HepG2 (cell line): ENCODE results near the gene PRDM10. TPM values are rescaled to one million over a fixed set of nuclear protein-coding genes. Genes with fewer than 3 reads are reported as not detected.

Experiments used
- ATAC-seq: fragments of 200-7000 bp; cut with Tn5 transposase; 3 replicates; pipeline ENCODE4 v1.9.1; 2020; ENCODE audit warnings: mild to moderate bottlenecking, moderate library complexity
- BruUV-seq: library from RNA; stranded (reverse); fragments of 400-500 nt; replicated peaks from 2 replicates; lab custom pipeline; 2021; lab: Mats Ljungman, UMichigan
- CTCF ChIA-PET: fragments of 300-600 bp; formaldehyde crosslinking; extraction: SDS; loops from one replicate; lab custom pipeline; 2021; ENCODE audit warnings: low total read pairs, inconsistent platforms, low intra/inter-chr PET ratio; lab: Yijun Ruan, JAX
- POLR2A ChIA-PET: fragments of 350-600 bp; sonication (Branson Sonifier 250); formaldehyde crosslinking; loops from one replicate; lab custom pipeline; 2020; ENCODE audit warnings: antibody characterized with exemption, inconsistent platforms; lab: Yijun Ruan, JAX
- DNase-seq: peaks from one replicate; pipeline ENCODE4 v3.0.0-alpha.2; 2015; ENCODE audit warnings: low spot score
- FAIRE-seq: peaks from 3 replicates; lab custom pipeline; 2011; peaks lifted over from hg19 to GRCh38; lab: Jason Lieb, UNC
- H2AFZ ChIP-seq: one replicate; pipeline ENCODE4 v1.6.1; 2011; ENCODE audit warnings: low read length, inconsistent platforms
- H3K27ac ChIP-seq: fragments of 300-600 bp; 3 replicates; pipeline ENCODE4 v1.8.0; 2011; ENCODE audit warnings: mixed run types, mild to moderate bottlenecking, mixed read lengths, low read length, inconsistent platforms; ENCODE audit not compliant: insufficient read depth; ENCODE audit errors: extremely low read length
- H3K27me3 ChIP-seq, 2 experiments: fragments of 200-600 bp in 1 of 2; 2 replicates in 1 of 2; 3 replicates in 1 of 2; pipeline versions ENCODE4 v1.6.0 to v1.8.0; 2011; ENCODE audit warnings: low read length in 2 of 2, mild to moderate bottlenecking in 2 of 2, moderate library complexity in 2 of 2, inconsistent platforms in 1 of 2; ENCODE audit not compliant: insufficient read depth in 2 of 2, control insufficient read depth in 1 of 2
- H3K36me3 ChIP-seq, 2 experiments: fragments of 200-600 bp in 1 of 2; replicated peaks in 1 of 2; 2 replicates in 1 of 2; 3 replicates in 1 of 2; pipeline versions ENCODE4 v1.5.1 to v1.8.0; 2011; ENCODE audit warnings: low read length in 2 of 2, inconsistent platforms in 1 of 2; ENCODE audit not compliant: insufficient read depth in 2 of 2, control insufficient read depth in 1 of 2
- H3K4me1 ChIP-seq: 2 replicates; pipeline ENCODE4 v1.5.1; 2012; ENCODE audit warnings: low read length, inconsistent platforms; ENCODE audit not compliant: insufficient read depth
- H3K4me2 ChIP-seq: 2 replicates; pipeline ENCODE4 v1.6.0; 2011; ENCODE audit warnings: low read depth, low read length, inconsistent platforms
- H3K4me3 ChIP-seq, 3 experiments: fragments of 200-600 bp in 1 of 3; sonication (generic), shearing (Covaris generic) in 1 of 3; replicated peaks in 1 of 3; 2 replicates each; pipeline ENCODE4 v1.5.1; 2011 to 2016; ENCODE audit warnings: low read length in 3 of 3, inconsistent platforms in 2 of 3, low read depth in 2 of 3, mild to moderate bottlenecking in 2 of 3, control low read depth in 1 of 3, mixed read lengths in 1 of 3; ENCODE audit not compliant: insufficient read depth in 1 of 3
- H3K79me2 ChIP-seq: one replicate; pipeline ENCODE4 v1.6.1; 2011; ENCODE audit warnings: low read length, inconsistent platforms; ENCODE audit not compliant: insufficient read depth
- H3K9ac ChIP-seq: 2 replicates; pipeline ENCODE4 v1.6.0; 2011; ENCODE audit warnings: mild to moderate bottlenecking, low read depth, low read length, inconsistent platforms; ENCODE audit not compliant: insufficient read depth
- H3K9me3 ChIP-seq: 2 replicates; pipeline ENCODE4 v1.5.1; 2012; ENCODE audit warnings: mild to moderate bottlenecking, low read length
- H4K20me1 ChIP-seq: 2 replicates; pipeline ENCODE4 v1.6.0; 2011; ENCODE audit warnings: inconsistent platforms, mild to moderate bottlenecking, low read length, moderate library complexity; ENCODE audit not compliant: insufficient read depth
- POLR2AphosphoS5 ChIP-seq: IDR thresholded peaks from 2 replicates; pipeline ENCODE4 v1.6.1; 2012; ENCODE audit warnings: low read depth, low read length
- RBFOX2 ChIP-seq: fragments of 200-400 bp; formaldehyde crosslinking; IDR thresholded peaks from 2 replicates; pipeline ENCODE4 v1.6.1; 2017; ENCODE audit warnings: low read depth, mild to moderate bottlenecking, low read length
- TBX2 ChIP-seq: sonication (generic); formaldehyde crosslinking; IDR thresholded peaks from 2 replicates; pipeline ENCODE4 v1.5.0; 2020; ENCODE audit warnings: missing genetic modification reagents, mild to moderate bottlenecking, borderline replicate concordance
- ZC3H4 ChIP-seq: sonication (generic); formaldehyde crosslinking; IDR thresholded peaks from 2 replicates; pipeline ENCODE4 v1.4.0; 2020; ENCODE audit warnings: missing genetic modification reagents, borderline replicate concordance
- ZFX ChIP-seq: sonication (generic); formaldehyde crosslinking; IDR thresholded peaks from 2 replicates; pipeline ENCODE4 v1.4.0; 2020; ENCODE audit warnings: mild to moderate bottlenecking, low read depth, missing genetic modification reagents, moderate library complexity
- ZNF292 ChIP-seq: sonication (generic); formaldehyde crosslinking; IDR thresholded peaks from 2 replicates; pipeline ENCODE4 v1.8.1; 2022; ENCODE audit warnings: mild to moderate bottlenecking, low read depth, missing genetic modification reagents, borderline replicate concordance
- ZNF749 ChIP-seq: sonication (generic); formaldehyde crosslinking; IDR thresholded peaks from 2 replicates; pipeline ENCODE4 v1.8.0; 2022; ENCODE audit warnings: mild to moderate bottlenecking, missing genetic modification reagents, moderate library complexity, borderline replicate concordance
- ZSCAN25 ChIP-seq: sonication (generic); formaldehyde crosslinking; IDR thresholded peaks from 2 replicates; pipeline ENCODE4 v1.8.0; 2022; ENCODE audit warnings: mild to moderate bottlenecking, missing genetic modification reagents
- in situ Hi-C: cut with HindIII; loops from 2 replicates; pipeline ENCODE4 v1.10.0; 2017; ENCODE audit warnings: low pct_unique_long_range_greater_than_20kb; ENCODE audit not compliant: extremely low pct_ligation_motif_present
- intact Hi-C: fragments of 100-400 bp; cut with micrococcal nuclease; formaldehyde crosslinking; loops from one replicate; pipeline ENCODE4 v1.10.0; 2022; ENCODE audit not compliant: unreplicated experiment
- polyA plus RNA-seq, 8 experiments: library from polyadenylated mRNA; depleted of rRNA in 3 of 8; stranded (reverse) in 7 of 8; unstranded in 1 of 8; fragments of >200 nt; fragmentation: Illumina TruSeq in 4 of 8; extraction: Trizol in 4 of 8; gene quantifications; 2 replicates each; pipeline versions ENCODE4 v1.2.1 to v1.2.3, GENCODE V29; 2011 to 2016; ENCODE audit warnings: low read depth in 4 of 8, missing spikeins in 1 of 8, mixed read lengths in 1 of 8; ENCODE audit not compliant: insufficient read depth in 1 of 8
- total RNA-seq, 5 experiments: library from RNA; depleted of rRNA; stranded (reverse); fragments of >200 nt; fragmentation: Illumina TruSeq; extraction: Trizol; gene quantifications; 2 replicates each; pipeline ENCODE4 v1.2.3, GENCODE V29; 2016; ENCODE audit warnings: low read depth in 1 of 5
- TF ChIP-seq, protein P1 (sequence below): IDR thresholded peaks from 2 replicates; pipeline ENCODE4 v1.6.1; 2012; ENCODE audit warnings: inconsistent platforms
- TF ChIP-seq, protein P2 (sequence below): sonication (generic); formaldehyde crosslinking; IDR thresholded peaks from 2 replicates; pipeline ENCODE4 v1.4.0; 2020; ENCODE audit warnings: missing genetic modification reagents, borderline replicate concordance
- TF ChIP-seq, protein P3 (sequence below): sonication (generic); formaldehyde crosslinking; IDR thresholded peaks from 2 replicates; pipeline ENCODE4 v1.4.0; 2020; ENCODE audit warnings: mild to moderate bottlenecking, missing genetic modification reagents
- TF ChIP-seq, protein P4 (sequence below): sonication (generic); formaldehyde crosslinking; IDR thresholded peaks from 2 replicates; pipeline ENCODE4 v1.4.0; 2020; ENCODE audit warnings: missing genetic modification reagents, mild to moderate bottlenecking, borderline replicate concordance

The PRDM10 gene
- total and polyA plus RNA-seq, 2 of the 13 experiments (the other 11 are each of a cell fraction or from before 2014, with no cell fraction given): 5.7 to 5.8 TPM

DNA sequence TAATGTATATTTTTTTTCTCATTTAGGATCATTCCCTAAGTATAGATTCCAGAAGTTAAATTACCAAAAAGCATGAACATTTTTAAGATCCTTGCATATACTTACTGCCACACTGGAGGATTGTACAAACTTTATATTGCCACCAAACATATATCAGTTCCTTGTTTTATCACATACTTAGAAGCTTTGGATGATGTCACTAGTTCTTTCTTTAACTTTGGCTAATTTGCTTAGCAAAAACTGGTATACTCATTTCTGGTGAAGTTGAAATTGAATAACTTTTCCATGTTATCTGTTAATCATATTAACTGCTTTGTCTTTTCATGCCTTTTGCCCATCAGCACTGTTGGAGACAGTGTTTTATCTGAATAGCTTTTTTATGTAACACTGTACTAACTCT is 31.6 kb upstream of the PRDM10 start:
- Histone ChIP-seq H3K36me3 (no peaks in the 10 kb centered on the region), H3K9me3 (no peaks in the 10 kb centered on the region), H2AFZ (no peak overlapping the region), H3K4me2 (no peak overlapping the region), H3K27ac (no peak overlapping the region), H3K4me1 (peaks cover 53% of the 10 kb centered on the region), H3K4me3 (no peak overlapping the region), H3K27me3 (no peaks in the 10 kb centered on the region), H4K20me1 (no peaks in the 10 kb centered on the region), H3K9ac (no peak overlapping the region), H3K79me2 (no peaks in the 10 kb centered on the region)
- ATAC-seq: no peak
- FAIRE-seq: no peak
- POLR2A ChIA-PET: interaction anchor here (0.7 to 1.4 kb wide), 2 partner anchors 29 to 31 kb away, joined by 3 to 4 read pairs; no protein-coding TSS in a partner anchor
- CTCF ChIA-PET: no interaction called here
- intact Hi-C loops (no loop called here), in situ Hi-C loops (no loop called here)
- TF ChIP-seq ZNF749 (CRISPR knock-in tag) (no peak), POLR2AphosphoS5 (no peak), ZFX (CRISPR knock-in tag) (no peak), ZNF292 (CRISPR knock-in tag) (no peak), ZSCAN25 (CRISPR knock-in tag) (no peak), ZC3H4 (CRISPR knock-in tag) (no peak), RBFOX2 (no peak), TBX2 (no peak)
- TF ChIP-seq, protein P1, sequence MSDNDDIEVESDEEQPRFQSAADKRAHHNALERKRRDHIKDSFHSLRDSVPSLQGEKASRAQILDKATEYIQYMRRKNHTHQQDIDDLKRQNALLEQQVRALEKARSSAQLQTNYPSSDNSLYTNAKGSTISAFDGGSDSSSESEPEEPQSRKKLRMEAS: no peak
- TF ChIP-seq, protein P2, sequence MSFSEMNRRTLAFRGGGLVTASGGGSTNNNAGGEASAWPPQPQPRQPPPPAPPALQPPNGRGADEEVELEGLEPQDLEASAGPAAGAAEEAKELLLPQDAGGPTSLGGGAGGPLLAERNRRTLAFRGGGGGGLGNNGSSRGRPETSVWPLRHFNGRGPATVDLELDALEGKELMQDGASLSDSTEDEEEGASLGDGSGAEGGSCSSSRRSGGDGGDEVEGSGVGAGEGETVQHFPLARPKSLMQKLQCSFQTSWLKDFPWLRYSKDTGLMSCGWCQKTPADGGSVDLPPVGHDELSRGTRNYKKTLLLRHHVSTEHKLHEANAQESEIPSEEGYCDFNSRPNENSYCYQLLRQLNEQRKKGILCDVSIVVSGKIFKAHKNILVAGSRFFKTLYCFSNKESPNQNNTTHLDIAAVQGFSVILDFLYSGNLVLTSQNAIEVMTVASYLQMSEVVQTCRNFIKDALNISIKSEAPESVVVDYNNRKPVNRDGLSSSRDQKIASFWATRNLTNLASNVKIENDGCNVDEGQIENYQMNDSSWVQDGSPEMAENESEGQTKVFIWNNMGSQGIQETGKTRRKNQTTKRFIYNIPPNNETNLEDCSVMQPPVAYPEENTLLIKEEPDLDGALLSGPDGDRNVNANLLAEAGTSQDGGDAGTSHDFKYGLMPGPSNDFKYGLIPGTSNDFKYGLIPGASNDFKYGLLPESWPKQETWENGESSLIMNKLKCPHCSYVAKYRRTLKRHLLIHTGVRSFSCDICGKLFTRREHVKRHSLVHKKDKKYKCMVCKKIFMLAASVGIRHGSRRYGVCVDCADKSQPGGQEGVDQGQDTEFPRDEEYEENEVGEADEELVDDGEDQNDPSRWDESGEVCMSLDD (CRISPR knock-in tag): no peak
- TF ChIP-seq, protein P3, sequence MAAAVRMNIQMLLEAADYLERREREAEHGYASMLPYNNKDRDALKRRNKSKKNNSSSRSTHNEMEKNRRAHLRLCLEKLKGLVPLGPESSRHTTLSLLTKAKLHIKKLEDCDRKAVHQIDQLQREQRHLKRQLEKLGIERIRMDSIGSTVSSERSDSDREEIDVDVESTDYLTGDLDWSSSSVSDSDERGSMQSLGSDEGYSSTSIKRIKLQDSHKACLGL (CRISPR knock-in tag): no peak
- TF ChIP-seq, protein P4, sequence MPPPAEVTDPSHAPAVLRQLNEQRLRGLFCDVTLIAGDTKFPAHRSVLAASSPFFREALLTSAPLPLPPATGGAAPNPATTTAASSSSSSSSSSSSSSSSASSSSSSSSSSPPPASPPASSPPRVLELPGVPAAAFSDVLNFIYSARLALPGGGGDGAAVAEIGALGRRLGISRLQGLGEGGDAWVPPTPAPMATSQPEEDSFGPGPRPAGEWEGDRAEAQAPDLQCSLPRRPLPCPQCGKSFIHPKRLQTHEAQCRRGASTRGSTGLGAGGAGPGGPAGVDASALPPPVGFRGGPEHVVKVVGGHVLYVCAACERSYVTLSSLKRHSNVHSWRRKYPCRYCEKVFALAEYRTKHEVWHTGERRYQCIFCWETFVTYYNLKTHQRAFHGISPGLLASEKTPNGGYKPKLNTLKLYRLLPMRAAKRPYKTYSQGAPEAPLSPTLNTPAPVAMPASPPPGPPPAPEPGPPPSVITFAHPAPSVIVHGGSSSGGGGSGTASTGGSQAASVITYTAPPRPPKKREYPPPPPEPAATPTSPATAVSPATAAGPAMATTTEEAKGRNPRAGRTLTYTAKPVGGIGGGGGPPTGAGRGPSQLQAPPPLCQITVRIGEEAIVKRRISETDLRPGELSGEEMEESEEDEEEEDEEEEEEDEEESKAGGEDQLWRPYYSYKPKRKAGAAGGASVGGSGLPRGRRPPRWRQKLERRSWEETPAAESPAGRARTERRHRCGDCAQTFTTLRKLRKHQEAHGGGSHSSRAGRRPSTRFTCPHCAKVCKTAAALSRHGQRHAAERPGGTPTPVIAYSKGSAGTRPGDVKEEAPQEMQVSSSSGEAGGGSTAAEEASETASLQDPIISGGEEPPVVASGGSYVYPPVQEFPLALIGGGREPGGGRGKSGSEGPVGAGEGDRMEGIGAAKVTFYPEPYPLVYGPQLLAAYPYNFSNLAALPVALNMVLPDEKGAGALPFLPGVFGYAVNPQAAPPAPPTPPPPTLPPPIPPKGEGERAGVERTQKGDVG: no peak
- BruUV-seq: no TSS peak
- no peak for DNase-seq
